Measurements from ENCODE around the gene DUSP10. TPM values are rescaled to one million over a fixed set of nuclear protein-coding genes. Genes with fewer than 3 reads are reported as not detected.

Gene DUSP10
- total RNA-seq: 10 to 100 TPM in 1 of 4 donors, 1 to 10 TPM in 3; 1.4 to 11.6 (median 4.4) TPM

- Histone ChIP-seq H3K36me3 (no peaks in the 10 kb centered on the region), H3K9me3 (no peaks in the 10 kb centered on the region), H3K27me3 (no peaks in the 10 kb centered on the region), H3K4me1 (peaks cover 0 to 29% (median 0%) of the 10 kb centered on the region in 4 donors), H3K27ac (peak within 1 kb of the TSS; percentile 97 to 98 (median 98)), H3K4me3 (peak within 1 kb of the TSS; percentile 72 to 86 (median 78))
- TF ChIP-seq CTCF (IDR thresholded peaks at IDR 0.05) (peak in 1 of 6 experiments; percentile 15), POLR2A (IDR thresholded peaks at IDR 0.05) (peak; percentile 68 to 93)
- peak; percentile 98 to 100 (median 99) for DNase-seq
These were observed at the start of gene DUSP10 for GRCh38 chr1:221741703-221742554. DUSP10 (minus strand) TSS chr1:221742089; CDS start chr1:221739744, 2,345 bp downstream.

DNA sequence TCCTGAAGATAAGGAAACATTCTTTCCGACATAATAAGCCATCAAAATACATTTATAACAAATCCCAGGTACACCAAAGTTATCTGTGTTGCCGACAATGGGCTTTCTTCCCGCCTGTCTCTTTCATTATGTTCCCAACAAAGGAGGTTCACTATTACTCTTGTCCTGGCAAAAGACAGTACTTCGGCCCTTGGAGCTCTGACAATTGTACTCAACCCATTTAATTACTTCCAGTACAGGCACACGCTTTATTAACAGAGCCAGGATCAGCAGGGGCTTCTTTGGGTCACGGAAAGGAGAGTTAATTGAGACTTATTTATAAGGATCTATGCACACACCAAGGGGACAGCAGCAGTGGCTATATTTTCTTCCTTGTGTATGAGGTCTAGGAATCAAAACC, 46.6 kb upstream of the DUSP10 start:
- Histone ChIP-seq H3K36me3 (no peaks in the 10 kb centered on the region), H3K4me1 (peaks cover 0 to 8% (median 1%) of the 10 kb centered on the region in 4 donors), H3K9me3 (no peaks in the 10 kb centered on the region), H3K4me3 (no peak overlapping the region), H3K27ac (no peak overlapping the region), H3K27me3 (no peaks in the 10 kb centered on the region)
- no peak for DNase-seq
- no peak for TF ChIP-seq CTCF (IDR thresholded peaks at IDR 0.05)
- no peak for TF ChIP-seq POLR2A (IDR thresholded peaks at IDR 0.05)

- H3K27ac ChIP-seq: no peak overlapping the region
- no peaks in the 10 kb centered on the region for H3K27me3 ChIP-seq
- H3K9me3 ChIP-seq: no peaks in the 10 kb centered on the region
- TF ChIP-seq CTCF (IDR thresholded peaks at IDR 0.05) (no peak), POLR2A (IDR thresholded peaks at IDR 0.05) (no peak)
- no peaks in the 10 kb centered on the region for H3K4me1 ChIP-seq
- DNase-seq: no peak
- H3K4me3 ChIP-seq: no peak overlapping the region
- no peaks in the 10 kb centered on the region for H3K36me3 ChIP-seq
These were observed 44.8 kb upstream of the DUSP10 start for GRCh38 chr1:221786647-221787046.

GRCh38 chr1:221783936-221784335, 42.0 kb upstream of the DUSP10 start:
- H3K27me3 ChIP-seq: no peaks in the 10 kb centered on the region
- H3K9me3 ChIP-seq: no peaks in the 10 kb centered on the region
- H3K4me3 ChIP-seq: no peak overlapping the region
- no peak for TF ChIP-seq CTCF (IDR thresholded peaks at IDR 0.05)
- no peak overlapping the region for H3K27ac ChIP-seq
- H3K4me1 ChIP-seq: peaks cover 0 to 1% (median under 1%) of the 10 kb centered on the region in 4 donors
- DNase-seq: no peak
- H3K36me3 ChIP-seq: no peaks in the 10 kb centered on the region

DNA sequence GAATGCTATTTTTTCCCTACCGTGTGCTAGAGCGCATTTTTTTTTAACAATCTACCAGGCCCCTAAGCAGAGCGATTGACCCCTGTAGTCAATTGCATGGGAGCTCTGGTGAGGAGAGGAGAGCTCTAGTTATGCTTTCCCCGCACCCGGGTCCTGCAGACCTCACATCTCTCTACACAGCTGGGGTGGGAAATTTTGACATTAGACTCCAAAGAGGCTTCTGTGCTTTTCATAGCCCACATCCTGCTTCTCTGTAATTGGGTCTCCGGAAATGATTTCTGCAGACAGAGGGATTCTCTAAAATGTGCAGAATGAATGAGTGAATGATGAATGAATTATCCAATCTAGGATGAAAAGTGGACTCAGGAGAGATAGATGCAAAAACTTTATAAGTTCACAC, 41.5 kb upstream of the DUSP10 start:
- H3K4me3 ChIP-seq: no peak overlapping the region
- no peak for DNase-seq
- H3K9me3 ChIP-seq: no peaks in the 10 kb centered on the region
- no peak for TF ChIP-seq CTCF (IDR thresholded peaks at IDR 0.05)
- no peak for TF ChIP-seq POLR2A (IDR thresholded peaks at IDR 0.05)
- H3K36me3 ChIP-seq: no peaks in the 10 kb centered on the region
- no peaks in the 10 kb centered on the region for H3K27me3 ChIP-seq
- peaks cover 0 to 5% (median 2%) of the 10 kb centered on the region in 4 donors for H3K4me1 ChIP-seq
- no peak overlapping the region for H3K27ac ChIP-seq

Data from Peyer's patch (tissue), 4 donors.